SU-DHL-6 (cell line): ENCODE results near the gene PLEKHA7.

ENCODE experiments used
- EZH2phosphoT487 ChIP-seq: fragments of 200-600 bp; sonication (generic), shearing (Covaris generic); conservative IDR thresholded peaks from 2 replicates; pipeline ENCODE4 v1.6.1; 2018; ENCODE audit warnings: mild to moderate bottlenecking, antibody characterized with exemption, low read length, moderate library complexity, mixed read lengths
- TF ChIP-seq, protein P1 (sequence below): fragments of 200-600 bp; sonication (generic); IDR thresholded peaks from one replicate; pipeline ENCODE4 v1.5.1; 2017; ENCODE audit warnings: antibody characterized with exemption, mild to moderate bottlenecking, low read length, moderate library complexity; ENCODE audit not compliant: insufficient read depth, poor library complexity, severe bottlenecking

DNA sequence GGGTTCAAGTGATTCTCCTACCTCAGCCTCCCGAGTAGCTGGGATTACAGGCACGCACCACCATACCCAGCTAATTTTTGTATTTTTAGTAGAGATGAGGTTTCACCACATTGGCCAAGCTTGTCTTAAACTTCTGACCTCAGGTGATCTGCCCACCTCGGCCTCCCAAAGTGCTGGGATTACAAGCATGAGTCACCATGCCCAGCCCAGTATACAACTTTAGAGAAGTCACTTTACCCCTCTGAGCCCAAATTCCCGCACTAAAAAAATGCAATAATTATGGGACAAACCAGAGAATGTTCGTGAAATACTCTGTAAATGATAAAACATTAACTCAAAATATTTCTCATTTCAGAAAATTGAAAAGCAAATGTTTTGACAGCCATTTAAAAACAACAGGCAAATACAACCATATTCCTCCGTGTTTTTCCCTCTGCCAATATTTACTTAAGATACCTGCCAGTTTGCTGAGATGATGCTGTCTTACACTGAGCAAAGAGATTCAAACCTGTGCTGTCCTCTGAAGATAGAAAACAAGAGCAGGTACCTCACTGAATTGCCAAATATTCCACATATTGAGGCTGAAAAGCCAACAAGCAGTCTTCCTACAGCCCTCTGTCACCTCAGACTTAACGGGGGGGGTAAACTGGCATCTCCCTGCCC is 9.6 kb downstream of the PLEKHA7 start:
- TF ChIP-seq, protein P1, sequence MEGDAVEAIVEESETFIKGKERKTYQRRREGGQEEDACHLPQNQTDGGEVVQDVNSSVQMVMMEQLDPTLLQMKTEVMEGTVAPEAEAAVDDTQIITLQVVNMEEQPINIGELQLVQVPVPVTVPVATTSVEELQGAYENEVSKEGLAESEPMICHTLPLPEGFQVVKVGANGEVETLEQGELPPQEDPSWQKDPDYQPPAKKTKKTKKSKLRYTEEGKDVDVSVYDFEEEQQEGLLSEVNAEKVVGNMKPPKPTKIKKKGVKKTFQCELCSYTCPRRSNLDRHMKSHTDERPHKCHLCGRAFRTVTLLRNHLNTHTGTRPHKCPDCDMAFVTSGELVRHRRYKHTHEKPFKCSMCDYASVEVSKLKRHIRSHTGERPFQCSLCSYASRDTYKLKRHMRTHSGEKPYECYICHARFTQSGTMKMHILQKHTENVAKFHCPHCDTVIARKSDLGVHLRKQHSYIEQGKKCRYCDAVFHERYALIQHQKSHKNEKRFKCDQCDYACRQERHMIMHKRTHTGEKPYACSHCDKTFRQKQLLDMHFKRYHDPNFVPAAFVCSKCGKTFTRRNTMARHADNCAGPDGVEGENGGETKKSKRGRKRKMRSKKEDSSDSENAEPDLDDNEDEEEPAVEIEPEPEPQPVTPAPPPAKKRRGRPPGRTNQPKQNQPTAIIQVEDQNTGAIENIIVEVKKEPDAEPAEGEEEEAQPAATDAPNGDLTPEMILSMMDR = no peak
- no peak for TF ChIP-seq EZH2phosphoT487
